ENCODE data around the gene STX8.

- no peak for TF ChIP-seq CTCF (tag by site-specific recombination; IDR thresholded peaks at IDR 0.05)
- no peak for TF ChIP-seq ZNF558 (tag by site-specific recombination; IDR thresholded peaks at IDR 0.05)
Measured at GRCh38 chr17:9309216-9309615, 266.4 kb downstream of the STX8 start.

Data from HEK293 (cell line).